Adrenal gland (tissue), 5 donors: ENCODE results near the gene ADIPOR2.

Source experiments
- CTCF ChIP-seq, 6 experiments: fragments of 450-650 bp in 4 of 6; fragments of 200-600 bp in 2 of 6; sonication (generic) in 1 of 6; IDR thresholded peaks; 1 replicate in 5 of 6; 2 replicates in 1 of 6; pipeline versions ENCODE4 v1.5.1 to v1.8.0; 2016 to 2021; ENCODE audit warnings: antibody characterized with exemption in 6 of 6, mild to moderate bottlenecking in 2 of 6, moderate library complexity in 1 of 6
- POLR2A ChIP-seq, 2 donors: fragments of 450-650 bp; IDR thresholded peaks; one replicate each; pipeline ENCODE4 v1.6.1; 2017; ENCODE audit warnings: antibody characterized with exemption in 2 of 2, mild to moderate bottlenecking in 2 of 2, moderate library complexity in 1 of 2
- donor health status: DM: no; HTN: no; CAD: no.

GRCh38 chr12:1666685-1667162, 24.1 kb upstream of the ADIPOR2 start:
- TF ChIP-seq CTCF (IDR thresholded peaks at IDR 0.05) (no peak), POLR2A (IDR thresholded peaks at IDR 0.05) (no peak)
